Raji (cell line): Measurements from ENCODE around the gene DENND4B.

ENCODE experiments used
- POLR2A ChIP-seq: IDR thresholded peaks from 2 replicates; pipeline ENCODE4 v1.6.1; 2011; ENCODE audit warnings: low read depth, low read length, control low read depth; ENCODE audit not compliant: insufficient read depth

The DENND4B gene

DNA sequence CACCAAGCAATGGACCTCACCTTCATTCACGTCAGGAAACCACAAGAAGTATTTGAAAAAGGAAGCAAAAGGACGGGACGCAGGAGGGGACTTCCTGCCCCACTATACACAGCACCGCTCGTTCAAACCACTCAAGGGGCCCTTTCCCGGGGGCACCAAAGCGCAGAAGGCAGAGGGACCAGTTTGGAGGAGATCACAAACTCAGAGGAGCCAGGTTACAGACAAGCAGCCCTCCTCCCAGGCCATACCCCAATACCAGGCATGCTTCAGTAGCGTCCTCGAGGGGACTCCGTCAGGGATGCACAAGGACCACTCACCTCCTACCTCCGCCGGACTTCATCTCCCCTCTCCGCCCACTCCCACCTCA lies 11.2 kb upstream of the DENND4B start:
- no peak; the same call in 1 of the 2 replicates for TF ChIP-seq POLR2A

DNA sequence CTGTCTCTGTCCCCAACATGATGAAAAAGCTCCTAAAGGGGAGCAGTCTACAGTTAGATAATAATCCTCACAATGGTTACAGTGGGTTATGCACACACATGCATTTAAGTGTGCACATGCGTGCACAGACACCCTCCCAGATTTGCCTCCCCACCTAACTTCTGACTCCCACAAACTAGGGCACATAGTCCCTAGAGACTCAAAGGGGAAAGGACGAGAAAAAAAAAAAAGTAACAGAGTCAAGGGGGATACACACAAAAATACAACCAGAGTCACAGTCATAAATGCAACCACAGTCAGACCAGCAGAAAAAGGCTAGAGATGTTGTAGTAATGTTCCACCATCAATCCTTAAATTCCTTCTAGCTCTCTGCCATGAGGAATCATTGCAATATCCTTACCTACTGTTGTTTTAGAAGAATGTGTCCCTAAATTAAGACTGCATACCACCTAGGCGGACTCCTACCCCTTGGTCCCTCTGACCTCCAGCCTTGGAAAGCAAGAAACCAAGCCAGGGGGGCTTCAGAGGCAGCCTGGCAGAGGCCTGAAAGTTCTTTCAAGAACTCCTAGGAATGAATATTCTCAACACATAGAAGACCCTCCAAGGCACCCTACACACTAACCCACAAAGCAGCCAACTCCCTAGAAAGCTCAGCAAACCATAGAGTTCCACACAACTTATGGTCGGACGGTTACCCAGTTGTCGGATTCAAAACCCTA lies 10.6 kb upstream of the DENND4B start:
- TF ChIP-seq POLR2A = no peak

DNA sequence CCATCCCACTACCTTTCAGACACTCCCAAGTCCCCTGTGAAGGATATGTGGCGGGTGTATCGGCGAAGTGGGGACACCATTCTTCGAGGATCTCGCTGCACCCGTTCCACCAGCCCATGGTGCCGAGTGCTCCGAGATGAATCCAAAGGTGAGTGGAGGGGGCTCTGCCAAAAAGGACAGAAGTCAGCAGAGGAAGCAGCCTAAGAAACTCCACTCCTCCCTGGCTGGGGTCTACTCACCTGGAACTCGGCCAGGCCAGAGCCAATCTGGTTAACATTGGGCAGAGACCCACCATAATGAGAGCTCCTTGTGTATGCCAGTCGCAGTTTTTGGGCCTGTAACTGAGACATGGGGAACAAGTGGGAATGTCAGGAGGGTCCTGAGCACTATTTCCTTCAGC lies 8.3 kb upstream of the DENND4B start:
- TF ChIP-seq POLR2A = no peak

DNA sequence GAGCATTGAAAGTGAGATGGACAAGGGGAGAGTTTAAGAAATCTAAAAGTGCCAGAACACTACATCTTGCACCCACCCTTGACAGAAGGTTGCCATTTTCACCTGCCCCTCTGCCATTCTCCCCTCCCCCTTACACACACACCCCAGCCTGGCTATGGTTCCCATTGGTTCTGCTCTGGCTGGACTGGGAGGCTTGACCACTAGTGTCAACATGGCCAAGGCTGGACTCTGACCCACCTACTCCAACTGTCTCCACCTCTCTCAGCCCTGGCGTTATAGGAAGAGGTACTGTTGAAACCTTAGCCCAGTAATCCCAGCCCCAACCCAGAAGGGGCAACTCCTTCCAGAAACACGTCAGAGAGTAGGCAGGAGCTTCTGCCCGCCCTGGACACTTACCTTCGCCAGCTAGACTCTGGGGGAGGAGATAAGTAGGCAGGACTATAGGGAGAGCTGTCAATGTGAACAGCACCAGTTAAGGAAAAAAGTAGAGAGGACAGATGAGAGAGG lies 7.4 kb upstream of the DENND4B start:
- TF ChIP-seq POLR2A = no peak

DNA sequence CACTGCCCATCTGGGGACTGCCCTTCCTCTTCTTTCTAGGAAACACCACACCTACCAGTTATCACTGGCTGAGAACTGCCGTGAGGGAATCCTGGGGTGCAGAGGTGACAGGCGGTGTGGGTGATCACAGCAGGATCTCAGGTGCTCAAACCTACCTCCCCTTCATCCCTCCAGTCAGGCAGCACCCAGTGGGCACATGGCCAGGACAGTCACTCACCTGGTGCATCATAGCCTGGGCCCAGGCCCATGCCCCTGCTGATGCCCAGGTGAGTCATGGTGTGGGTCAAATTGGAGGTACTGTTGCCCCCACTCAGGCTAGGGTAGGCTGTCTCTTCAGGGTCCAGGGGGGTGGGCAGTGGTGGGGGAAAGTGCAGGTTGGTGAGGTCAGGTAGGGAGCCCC lies 5.3 kb upstream of the DENND4B start:
- no peak for TF ChIP-seq POLR2A

DNA sequence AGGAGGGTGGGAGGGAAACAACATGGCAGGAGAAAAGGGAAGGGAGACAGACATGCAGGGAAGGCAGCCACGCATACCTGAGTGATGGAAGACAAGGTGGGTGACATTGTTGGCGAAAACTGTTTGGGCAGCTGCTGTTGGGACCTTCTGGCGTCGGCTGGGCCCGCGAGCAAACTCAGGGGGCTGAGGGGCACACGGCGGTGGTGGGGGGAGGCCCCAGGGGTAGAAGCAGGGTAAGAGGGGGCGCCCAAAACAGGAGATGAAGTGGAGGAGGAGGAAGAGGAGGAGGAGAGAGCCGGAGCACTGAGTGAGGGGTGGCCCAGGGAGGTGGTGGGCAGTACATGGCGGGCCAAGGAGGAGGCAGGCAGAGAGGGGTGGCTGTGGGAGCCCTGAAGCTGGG lies 4.7 kb upstream of the DENND4B start:
- TF ChIP-seq POLR2A = no peak

DNA sequence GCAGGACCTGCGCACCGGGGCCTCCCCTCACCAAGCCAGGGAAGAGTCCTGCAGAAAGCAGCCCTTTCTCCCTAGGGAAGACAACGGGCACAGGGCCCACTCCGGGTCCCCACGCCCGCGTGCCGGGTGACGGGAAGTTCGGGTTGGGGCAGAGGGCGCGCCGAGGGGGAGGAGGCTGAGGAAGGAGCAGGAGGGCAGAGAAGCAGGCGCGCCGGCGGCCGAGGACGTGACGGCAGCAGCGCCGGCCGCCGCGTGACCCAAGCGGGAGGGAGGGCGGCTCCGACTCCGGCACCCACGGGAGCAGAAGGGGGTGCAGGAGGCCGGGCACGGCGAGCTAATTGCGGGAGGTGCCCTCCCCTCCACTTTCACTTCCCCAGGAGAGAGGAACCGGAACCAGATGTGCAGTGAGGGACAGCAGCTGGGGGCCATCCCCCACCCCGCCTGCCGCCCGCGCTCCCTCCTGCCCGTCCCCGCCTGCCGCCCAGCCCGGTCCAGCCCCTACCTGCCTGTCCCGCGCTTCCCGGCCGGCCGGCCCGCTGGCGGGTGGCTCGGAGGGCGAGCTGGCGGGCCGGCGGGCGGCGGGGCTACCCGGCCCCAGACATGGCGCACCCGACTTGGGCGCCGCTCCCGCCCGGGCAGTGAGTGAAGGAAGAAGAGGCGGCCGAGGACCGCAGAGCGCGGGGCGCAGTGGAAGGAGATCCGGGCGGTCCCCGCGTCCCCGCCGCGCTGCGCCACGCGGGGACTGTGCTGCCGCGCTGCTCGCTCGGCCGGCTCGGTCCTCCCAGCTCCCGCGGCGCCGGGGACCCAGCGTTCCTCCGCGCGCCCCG lies 510 bp downstream of the DENND4B start:
- peak; percentile 74 for TF ChIP-seq POLR2A

DNA sequence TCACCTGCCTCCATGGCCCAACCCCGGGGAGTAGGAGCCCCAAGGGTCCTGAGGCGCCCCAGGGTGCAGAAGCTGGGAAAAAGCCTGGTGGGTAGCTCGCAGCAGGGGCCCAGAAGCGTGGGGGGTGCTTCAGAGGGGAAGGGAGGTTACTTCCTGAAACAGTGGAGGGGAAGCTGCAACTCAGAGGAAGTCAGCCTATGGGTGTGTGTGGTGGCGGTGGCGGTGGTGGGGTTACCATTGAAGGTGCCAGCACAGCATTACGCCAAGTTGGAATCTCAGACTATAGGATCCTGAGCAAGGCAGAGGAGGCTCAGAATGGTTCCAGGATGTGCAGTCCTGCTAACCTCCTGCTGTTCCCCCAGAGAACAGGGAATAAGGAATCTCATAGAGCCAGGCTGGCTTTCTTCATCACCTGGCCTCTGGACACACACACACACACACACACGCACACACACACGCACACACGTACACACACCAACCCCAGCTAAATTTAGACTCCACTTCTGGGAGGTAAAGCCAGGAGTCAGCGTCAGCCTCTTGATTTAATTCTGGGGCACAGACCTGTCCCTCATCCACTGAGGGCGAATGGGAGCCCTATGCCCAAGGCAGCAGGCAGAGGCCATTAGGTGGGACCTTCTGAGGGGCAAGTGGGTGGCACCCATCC lies 1.3 kb downstream of the DENND4B start:
- peak; percentile 64 for TF ChIP-seq POLR2A

DNA sequence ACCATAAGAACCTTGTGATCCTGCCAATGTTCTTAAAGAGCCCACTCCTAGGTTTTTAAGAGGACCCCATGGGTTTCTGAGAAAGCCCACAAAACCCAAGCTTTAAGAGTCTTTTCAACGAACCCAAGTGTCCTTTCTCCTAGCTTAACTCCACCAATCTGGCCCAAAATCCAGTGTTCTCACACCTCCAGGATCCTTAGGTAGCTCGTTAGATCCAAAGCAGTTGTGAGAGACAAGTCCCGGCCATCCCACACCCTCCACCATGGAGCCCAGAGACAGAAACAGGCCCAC lies 1.7 kb downstream of the DENND4B start:
- TF ChIP-seq POLR2A = no peak

DNA sequence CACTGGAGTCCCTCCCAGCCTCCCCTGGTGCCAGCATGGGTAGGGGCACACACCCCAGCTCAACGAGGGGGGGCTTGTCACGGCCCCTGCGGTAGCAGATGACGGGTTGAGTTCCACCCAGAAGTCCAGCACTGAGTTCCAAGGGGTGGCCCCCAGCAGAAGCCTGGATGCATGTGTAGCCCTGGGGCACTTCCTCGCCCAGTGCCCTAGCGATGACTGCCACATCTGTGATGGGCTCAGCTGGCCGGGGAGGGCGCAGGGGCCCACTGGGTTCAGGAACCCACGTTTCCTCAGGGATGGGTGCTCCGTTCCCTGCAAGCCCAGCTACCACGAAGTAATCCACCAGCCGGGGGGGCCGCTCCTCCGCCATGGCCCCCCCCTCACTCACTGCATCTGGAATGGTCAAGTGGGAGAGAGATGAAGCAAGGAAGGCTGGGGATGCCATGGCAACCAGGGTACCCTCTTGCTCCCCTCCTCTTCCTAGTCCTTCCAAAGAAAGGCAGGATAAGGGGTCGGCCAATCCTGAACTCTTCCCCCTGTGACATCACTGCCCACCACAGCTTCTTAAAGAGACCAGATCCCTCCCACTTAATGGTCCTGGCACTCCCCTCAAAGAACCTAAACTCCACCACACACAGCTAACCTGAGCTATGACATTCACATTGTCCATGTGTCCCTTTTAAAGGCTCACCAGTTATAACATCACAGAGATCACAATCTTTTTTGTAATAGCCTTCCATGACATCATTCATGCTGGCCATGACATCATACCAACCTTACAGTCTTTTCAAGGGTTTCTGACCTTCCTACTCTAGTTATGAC lies 2.3 kb downstream of the DENND4B start:
- TF ChIP-seq POLR2A = no peak

DNA sequence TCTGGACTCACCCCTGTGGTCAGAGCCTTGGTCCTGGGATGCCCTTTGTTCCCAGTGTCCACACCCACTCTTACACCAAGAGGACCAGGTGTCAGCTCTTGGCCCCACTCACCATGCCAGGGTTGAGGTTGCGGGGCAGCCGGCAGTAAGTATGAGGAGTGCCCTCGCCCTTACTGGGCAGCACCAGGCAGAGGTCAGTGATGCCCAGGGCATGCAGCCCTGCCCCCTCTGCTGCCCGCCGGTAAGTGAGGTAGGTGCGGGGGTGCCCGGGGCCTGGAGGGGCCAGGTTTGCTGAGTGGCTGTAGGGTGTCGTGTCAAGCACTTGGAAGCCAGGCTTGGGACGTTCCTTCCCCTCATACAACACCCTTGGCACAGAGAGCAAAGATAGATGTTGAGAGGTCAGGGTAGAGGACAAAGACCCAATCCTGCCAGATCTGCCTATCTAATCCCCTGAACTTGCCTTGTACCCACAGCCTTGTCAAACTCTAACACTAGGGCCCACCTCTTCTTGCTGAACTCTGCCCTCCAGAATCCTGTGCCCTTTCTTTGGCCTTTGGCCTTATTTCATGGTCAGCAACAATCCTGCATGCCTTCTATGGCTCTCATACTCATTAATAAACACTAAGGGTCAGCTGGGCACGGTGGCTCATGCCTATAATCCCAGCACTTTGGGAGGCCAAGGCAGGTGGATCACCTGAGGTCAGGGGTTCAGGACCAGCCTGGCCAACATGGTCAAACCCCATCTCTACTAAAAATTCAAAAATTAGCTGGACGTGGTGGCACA lies 3.6 kb downstream of the DENND4B start:
- no peak for TF ChIP-seq POLR2A

DNA sequence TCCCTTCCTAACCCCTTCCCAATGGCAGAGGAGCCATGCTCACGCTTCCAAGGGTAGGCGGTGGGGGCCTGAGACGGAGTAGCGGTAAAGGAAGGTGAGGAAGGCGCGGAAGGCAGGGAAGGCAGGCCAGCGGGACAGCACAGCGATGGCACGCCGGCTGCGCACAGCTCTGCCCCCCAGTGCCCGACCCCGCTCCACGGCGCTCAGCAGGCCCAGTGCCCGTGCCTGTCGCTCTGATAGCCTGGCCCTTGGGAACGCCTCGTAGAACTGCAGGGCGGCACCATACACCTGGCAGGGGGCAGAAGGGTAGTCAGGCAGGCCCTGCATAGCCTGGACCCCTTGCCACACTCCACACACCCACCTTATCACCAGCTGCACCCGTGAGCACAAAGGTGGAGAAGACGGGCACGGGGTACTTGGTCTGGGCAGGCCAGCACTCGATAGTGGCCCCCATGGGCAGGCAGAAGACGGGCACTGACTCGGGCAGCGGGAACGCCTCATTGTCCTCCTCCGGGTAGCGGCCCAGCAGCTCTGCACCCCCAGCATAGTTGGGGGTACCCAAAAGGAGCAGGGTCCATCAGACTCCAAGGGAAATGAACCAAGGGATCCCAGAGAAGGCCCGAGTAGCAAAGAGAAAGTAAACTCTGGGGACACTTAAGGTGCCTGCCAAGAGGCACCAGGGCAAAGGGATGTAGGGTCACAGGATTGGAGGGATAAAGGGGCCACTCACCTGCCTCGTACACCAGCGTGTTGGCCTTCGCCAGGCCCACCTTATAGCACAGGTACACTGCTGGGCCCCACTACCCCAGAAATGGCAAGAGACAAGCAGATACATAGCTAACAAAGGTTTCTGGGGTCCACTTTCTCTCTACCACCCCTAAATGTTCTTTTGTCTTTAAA lies 4.4 kb downstream of the DENND4B start:
- no peak for TF ChIP-seq POLR2A

DNA sequence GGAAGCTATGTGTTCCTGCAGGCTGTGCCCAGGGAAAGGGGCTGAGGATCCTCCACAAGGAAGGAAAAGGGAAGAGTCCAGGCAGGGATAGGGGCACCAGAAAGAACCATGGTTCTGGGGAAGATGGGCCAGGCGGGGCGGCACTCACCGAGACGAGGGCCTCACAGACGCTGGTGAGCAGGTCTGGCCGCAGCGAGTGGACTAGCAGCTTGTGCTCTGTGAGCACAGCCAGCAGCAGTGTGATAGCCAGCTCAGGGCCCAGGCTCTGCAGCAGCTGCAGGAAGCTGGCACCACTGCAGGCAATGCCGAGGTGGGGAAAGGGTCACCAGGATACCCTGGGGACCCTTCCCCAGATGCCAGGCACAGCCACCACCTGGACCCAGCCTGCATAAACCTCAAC lies 5.8 kb downstream of the DENND4B start:
- TF ChIP-seq POLR2A = no peak

DNA sequence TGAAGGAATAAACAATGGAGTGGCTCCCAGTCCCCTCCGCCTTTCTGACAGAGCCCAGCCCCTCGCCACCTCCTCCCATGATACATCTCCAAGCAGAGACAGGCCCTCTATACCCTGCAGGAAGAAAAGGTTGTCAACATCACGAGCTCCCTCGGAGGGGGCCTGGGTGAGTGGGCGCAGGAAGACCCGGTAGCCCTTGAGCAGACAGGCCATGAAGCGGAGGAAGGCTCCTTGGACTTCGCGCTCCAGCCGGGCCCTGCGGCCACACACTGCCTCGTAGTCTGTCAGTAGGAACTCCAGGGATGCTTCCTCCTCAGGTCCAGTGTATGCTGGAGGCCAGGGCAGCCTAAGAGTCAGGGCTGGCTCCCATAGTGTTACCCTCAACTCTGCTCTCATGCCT lies 7.0 kb downstream of the DENND4B start:
- TF ChIP-seq POLR2A = no peak

DNA sequence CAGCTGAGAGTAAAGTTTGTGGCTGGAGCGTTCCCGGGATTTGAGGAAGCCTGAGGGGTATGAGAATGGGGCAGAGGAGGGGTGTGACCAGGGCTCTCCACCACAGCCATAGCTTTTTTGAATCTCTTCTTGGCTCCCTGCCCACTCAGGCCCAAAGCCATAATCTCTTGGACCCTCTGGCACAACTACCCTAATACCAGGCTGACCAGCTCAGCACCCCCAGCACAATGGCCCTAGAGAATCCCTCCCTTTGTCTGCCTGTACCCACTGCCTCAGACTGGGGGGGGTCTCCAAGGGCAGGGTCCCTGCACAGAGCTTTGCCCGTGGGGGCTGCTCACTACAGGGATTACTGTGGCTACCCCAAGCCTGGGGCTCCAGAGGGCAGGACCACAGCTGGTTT lies 7.5 kb downstream of the DENND4B start:
- no peak for TF ChIP-seq POLR2A
